Smooth muscle cell of the coronary artery (primary cell): ENCODE measurements around the gene ATP5MK. TPM values are rescaled to one million over a fixed set of nuclear protein-coding genes. Genes with fewer than 3 reads are reported as not detected.

ENCODE experiments used
- total RNA-seq: library from RNA; depleted of rRNA; stranded (reverse); fragments of >200 nt; gene quantifications from 2 replicates; pipeline ENCODE4 v1.2.3, GENCODE V29; 2014; ENCODE audit warnings: low replicate concordance

ATP5MK gene
- 100 and 182 TPM in 2 replicates for total RNA-seq

DNA sequence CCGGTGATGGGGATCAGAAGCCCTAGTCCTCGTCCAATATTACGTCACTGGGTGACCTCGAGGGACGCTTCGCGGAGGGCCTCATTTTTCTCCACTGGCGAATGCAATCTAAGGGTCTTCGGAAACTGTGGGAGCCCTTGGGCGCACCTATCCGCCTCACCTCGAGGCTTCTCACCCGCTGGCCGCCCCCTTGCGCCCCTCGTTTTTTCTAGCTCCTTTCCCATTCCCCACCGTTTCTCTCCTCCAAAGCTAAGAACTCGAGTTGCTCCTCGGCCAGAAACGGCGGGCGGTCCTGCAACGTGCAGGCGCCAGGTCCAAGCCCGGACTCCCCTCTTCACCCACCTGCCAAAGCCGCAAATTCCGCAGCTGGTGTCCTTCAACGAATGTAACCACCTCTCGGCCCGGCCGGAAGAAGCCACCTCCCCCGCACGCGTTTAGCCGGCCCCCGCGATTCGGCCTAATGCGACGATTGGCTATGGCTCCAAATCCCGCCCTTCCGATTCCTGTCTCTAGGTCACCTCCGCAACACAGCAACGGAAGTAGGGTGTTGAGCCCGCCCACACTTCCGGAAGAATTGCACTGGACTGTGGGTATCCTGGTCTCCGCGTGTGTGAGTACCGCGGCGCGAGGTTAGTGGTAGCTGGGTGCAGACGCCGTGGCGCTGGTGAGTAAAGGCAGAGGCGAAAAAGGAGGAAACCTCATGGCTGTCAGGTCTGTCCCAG, at the start of gene ATP5MK, which contains the start of gene PDCD11:
Gene ATP5MK (minus strand): TSS at position 409 of the 722 bp plus-strand sequence. CDS start 4,018 bp downstream, outside the sequence.
Gene PDCD11 (plus strand): TSS at position 560 of the 722 bp plus-strand sequence. CDS start 1,801 bp downstream, outside the sequence.

DNA sequence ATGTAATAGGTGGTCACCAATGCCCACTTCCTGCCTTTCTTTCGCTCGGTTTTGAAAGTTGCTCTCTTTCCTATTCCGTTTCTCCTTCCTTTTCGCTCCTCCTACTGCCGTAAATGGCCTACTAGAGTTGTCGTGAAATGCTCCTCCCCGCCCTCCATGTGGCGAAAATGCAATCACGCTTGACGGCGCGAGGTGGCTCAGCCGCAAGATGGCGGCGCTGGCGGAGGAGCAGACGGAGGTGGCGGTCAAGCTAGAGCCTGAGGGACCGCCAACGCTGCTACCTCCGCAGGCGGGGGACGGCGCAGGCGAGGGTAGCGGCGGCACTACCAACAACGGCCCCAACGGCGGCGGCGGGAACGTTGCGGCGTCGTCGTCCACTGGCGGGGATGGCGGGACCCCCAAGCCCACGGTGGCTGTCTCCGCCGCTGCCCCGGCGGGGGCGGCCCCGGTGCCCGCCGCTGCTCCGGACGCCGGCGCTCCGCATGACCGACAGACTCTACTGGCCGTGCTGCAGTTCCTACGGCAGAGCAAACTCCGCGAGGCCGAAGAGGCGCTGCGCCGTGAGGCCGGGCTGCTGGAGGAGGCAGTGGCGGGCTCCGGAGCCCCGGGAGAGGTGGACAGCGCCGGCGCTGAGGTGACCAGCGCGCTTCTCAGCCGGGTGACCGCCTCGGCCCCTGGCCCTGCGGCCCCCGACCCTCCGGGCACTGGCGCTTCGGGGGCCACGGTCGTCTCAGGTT, 28.3 kb downstream of the ATP5MK start, which contains the start of gene TAF5:
Gene TAF5 (plus strand): TSS at position 195 of the 737 bp plus-strand sequence. CDS start 14 bp downstream, at position 209.

GRCh38 chr10:103350517-103351260, 45.6 kb downstream of the ATP5MK start, which contains the start of gene PCGF6:
PCGF6 (minus strand) TSS chr10:103351140; CDS start chr10:103351066, 74 bp downstream.

Other genes with a start within 250 kb of the ATP5MK start
- 36.9 and 78.2 TPM in 2 replicates for gene NT5C2, start 203.2 kb downstream of the ATP5MK start, total RNA-seq
- gene RPEL1, start 150.6 kb downstream of the ATP5MK start, total RNA-seq: 0.08 and 0.12 TPM in 2 replicates
- gene INA, start 119.3 kb downstream of the ATP5MK start, total RNA-seq: 0.30 and 0.35 TPM in 2 replicates
- 8.0 and 9.8 TPM in 2 replicates for gene PCGF6, start 45.3 kb downstream of the ATP5MK start, total RNA-seq
- 2.8 and 2.9 TPM in 2 replicates for gene TAF5, start 28.5 kb downstream of the ATP5MK start, total RNA-seq
- gene PDCD11, start 151 bp upstream of the ATP5MK start, total RNA-seq: 30.2 and 34.2 TPM in 2 replicates
- 19.0 and 27.1 TPM in 2 replicates for gene CALHM2, start 55.9 kb upstream of the ATP5MK start, total RNA-seq
- gene CALHM1, start 62.4 kb upstream of the ATP5MK start, total RNA-seq: not detected in 2 replicates
- gene CALHM3, start 82.8 kb upstream of the ATP5MK start, total RNA-seq: not detected in 2 replicates
- gene NEURL1, start 97.2 kb upstream of the ATP5MK start, total RNA-seq: under 0.01 TPM in 2 replicates